Astrocyte of the cerebellum (primary cell): ENCODE results near the gene WNT10A.

Experiments
- DNase-seq: peaks from one replicate; pipeline ENCODE4 v3.0.0-alpha.2; 2011; ENCODE audit warnings: low read depth
- H3K4me3 ChIP-seq: 2 replicates; pipeline ENCODE4 v1.5.1; 2011; ENCODE audit warnings: mild to moderate bottlenecking, low read depth, low read length, moderate library complexity
- CTCF ChIP-seq: IDR thresholded peaks from 2 replicates; pipeline ENCODE4 v1.5.1; 2012; ENCODE audit warnings: low read length, low read depth, moderate library complexity, mild to moderate bottlenecking; ENCODE audit errors: missing control alignments
- in situ Hi-C: cut with HindIII; loops from 2 replicates; pipeline ENCODE4 v1.10.0; 2017; ENCODE audit warnings: low sequenced_read_pairs

The WNT10A gene

GRCh38 chr2:218852911-218853667 lies 27.6 kb upstream of the WNT10A start:
- TF ChIP-seq CTCF: peak; percentile 70
- in situ Hi-C loops: no loop called here
- peak; percentile 16 for DNase-seq
- H3K4me3 ChIP-seq: no peak overlapping the region

GRCh38 chr2:218853766-218854165 lies 26.9 kb upstream of the WNT10A start:
- in situ Hi-C loops: no loop called here
- no peak overlapping the region for H3K4me3 ChIP-seq
- DNase-seq: no peak
- TF ChIP-seq CTCF: no peak

GRCh38 chr2:218854860-218855259 lies 25.8 kb upstream of the WNT10A start:
- no peak for DNase-seq
- in situ Hi-C loops: no loop called here
- TF ChIP-seq CTCF: no peak
- no peak overlapping the region for H3K4me3 ChIP-seq

- no peak for DNase-seq
- no peak for TF ChIP-seq CTCF
- H3K4me3 ChIP-seq: no peak overlapping the region
- in situ Hi-C loops: no loop called here
Observed at GRCh38 chr2:218855305-218856166, 25.1 kb upstream of the WNT10A start.

GRCh38 chr2:218856167-218856895 lies 24.3 kb upstream of the WNT10A start:
- in situ Hi-C loops: no loop called here
- no peak for DNase-seq
- no peak overlapping the region for H3K4me3 ChIP-seq
- TF ChIP-seq CTCF: no peak

- H3K4me3 ChIP-seq: no peak overlapping the region
- DNase-seq: no peak
- in situ Hi-C loops: no loop called here
- no peak for TF ChIP-seq CTCF
Observed at GRCh38 chr2:218856896-218857243, 23.8 kb upstream of the WNT10A start.
